Globus pallidus (tissue), 1 donor: ENCODE measurements around the gene FCER1G.

Experiments used
- DNase-seq: peaks from one replicate; pipeline ENCODE4 v3.0.0-alpha.2; 2015; ENCODE audit warnings: low spot score

The FCER1G gene

GRCh38 chr1:161215076-161215475, at the start of gene FCER1G:
Gene FCER1G, plus strand, starts transcription at chr1:161215295. Its CDS starts 27 bp downstream, at chr1:161215322.
- DNase-seq: no peak

GRCh38 chr1:161165742-161166668, 49.1 kb upstream of the FCER1G start, which contains the start of gene PPOX:
Gene PPOX, plus strand, starts transcription at chr1:161166426. Its CDS starts 422 bp downstream, at chr1:161166848.
- peak; percentile 99 for DNase-seq

GRCh38 chr1:161166669-161167548, 48.2 kb upstream of the FCER1G start:
- DNase-seq: no peak

GRCh38 chr1:161168906-161169305, 46.2 kb upstream of the FCER1G start:
- DNase-seq: no peak

- no peak for DNase-seq
Observed at GRCh38 chr1:161171191-161171590, 43.9 kb upstream of the FCER1G start.

- no peak for DNase-seq
Observed at GRCh38 chr1:161171696-161172095, 43.4 kb upstream of the FCER1G start.

- no peak for DNase-seq
Observed at GRCh38 chr1:161172349-161172748, 42.7 kb upstream of the FCER1G start.

GRCh38 chr1:161172776-161173376, 42.2 kb upstream of the FCER1G start:
- DNase-seq: no peak

GRCh38 chr1:161173711-161174110, 41.4 kb upstream of the FCER1G start:
- no peak for DNase-seq

- no peak for DNase-seq
Observed at GRCh38 chr1:161174911-161175310, 40.2 kb upstream of the FCER1G start.

GRCh38 chr1:161175771-161176453, 39.2 kb upstream of the FCER1G start:
- no peak for DNase-seq

- no peak for DNase-seq
Observed at GRCh38 chr1:161176468-161177111, 38.5 kb upstream of the FCER1G start.

GRCh38 chr1:161177112-161177935, 37.8 kb upstream of the FCER1G start, which contains the start of gene B4GALT3:
Gene B4GALT3, minus strand, starts transcription at chr1:161177507. Its CDS starts 1,447 bp downstream, at chr1:161176060.
- peak; percentile 85 for DNase-seq

GRCh38 chr1:161177936-161178244, 37.2 kb upstream of the FCER1G start:
- no peak for DNase-seq

- no peak for DNase-seq
Observed at GRCh38 chr1:161179698-161180097, 35.4 kb upstream of the FCER1G start.

- DNase-seq: no peak
Observed at GRCh38 chr1:161180639-161181038, 34.5 kb upstream of the FCER1G start.

- DNase-seq: no peak
Observed at GRCh38 chr1:161182214-161182613, 32.9 kb upstream of the FCER1G start.

GRCh38 chr1:161185282-161185682, 29.8 kb upstream of the FCER1G start:
- peak; percentile 77 for DNase-seq

- DNase-seq: no peak
Observed at GRCh38 chr1:161185732-161186311, 29.3 kb upstream of the FCER1G start.

- DNase-seq: no peak
Observed at GRCh38 chr1:161187311-161187710, 27.8 kb upstream of the FCER1G start.
